HG03442 (cell line): ENCODE data around the gene TRAP1.
"Not testable (repeated sequence)": the region's sequence is repeated elsewhere in the genome, so short reads cannot be mapped to it uniquely, and the experiment has no call there.

ENCODE experiments used
- ATAC-seq: cut with Tn5 transposase; IDR thresholded peaks from one replicate; pipeline ENCODE4 v1.9.1; 2021; ENCODE audit warnings: mild to moderate bottlenecking, moderate library complexity; ENCODE audit not compliant: unreplicated experiment

TRAP1 gene

DNA sequence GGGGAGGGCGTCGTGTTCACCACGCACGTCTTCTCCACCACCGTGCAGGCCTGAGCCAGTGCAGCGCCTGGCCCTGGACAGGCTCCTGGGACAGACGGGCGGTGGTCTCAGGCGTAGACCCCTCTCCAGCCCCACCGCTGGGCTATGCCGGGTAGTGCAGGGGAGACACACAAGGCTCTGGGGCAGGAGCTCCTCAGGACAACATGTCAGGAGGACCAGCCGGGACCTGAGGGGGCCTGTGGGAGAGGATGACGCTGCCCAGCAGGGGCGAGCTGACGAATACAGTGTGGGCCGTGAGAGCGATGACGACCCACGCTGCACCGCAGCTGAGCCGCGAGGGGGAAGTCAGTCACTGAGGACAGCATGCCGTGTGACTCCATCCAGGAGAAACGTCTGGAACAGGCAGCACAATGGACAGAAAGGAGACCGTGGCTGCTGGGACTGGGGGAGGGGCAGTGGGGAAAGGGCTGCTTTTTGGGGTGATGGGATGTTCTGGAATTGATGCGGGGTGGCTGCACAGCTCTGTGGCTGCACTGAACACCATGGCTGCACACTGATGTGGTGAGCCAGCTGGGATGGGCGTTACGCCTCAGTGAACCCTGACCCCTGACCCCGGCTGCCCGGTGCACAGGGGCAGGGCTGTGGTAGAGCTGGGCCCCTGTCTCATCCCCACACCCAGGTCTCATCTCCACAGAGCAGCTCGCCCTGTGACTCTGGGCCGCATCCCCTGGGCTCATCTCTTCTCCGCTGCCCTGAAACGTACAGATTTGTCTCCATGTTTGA, 42.6 kb downstream of the TRAP1 start:
- no peak for ATAC-seq

- no peak for ATAC-seq
These were observed 43.5 kb downstream of the TRAP1 start for GRCh38 chr16:3673676-3674377.

DNA sequence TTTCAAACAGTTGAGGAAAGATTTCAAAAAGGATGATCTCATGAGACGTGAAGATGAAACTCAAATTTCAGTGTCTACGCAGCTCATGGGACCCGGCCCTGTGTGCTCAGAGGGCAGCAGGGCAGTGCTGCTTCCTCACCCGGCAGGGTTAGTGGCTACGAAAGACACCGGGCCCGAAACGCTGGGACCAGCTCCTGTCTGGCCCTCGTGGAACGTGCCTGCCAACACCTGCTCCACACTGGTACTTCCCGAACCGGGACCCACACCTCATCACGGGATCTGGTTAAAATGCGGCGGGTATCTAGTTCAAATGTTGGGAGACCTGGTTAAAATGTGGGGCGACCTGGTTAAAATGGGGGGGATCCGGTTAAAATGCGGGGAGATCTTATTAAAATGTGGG, 44.1 kb downstream of the TRAP1 start:
- no peak for ATAC-seq

GRCh38 chr16:3672571-3673041, 44.7 kb downstream of the TRAP1 start:
- ATAC-seq, result no peak

DNA sequence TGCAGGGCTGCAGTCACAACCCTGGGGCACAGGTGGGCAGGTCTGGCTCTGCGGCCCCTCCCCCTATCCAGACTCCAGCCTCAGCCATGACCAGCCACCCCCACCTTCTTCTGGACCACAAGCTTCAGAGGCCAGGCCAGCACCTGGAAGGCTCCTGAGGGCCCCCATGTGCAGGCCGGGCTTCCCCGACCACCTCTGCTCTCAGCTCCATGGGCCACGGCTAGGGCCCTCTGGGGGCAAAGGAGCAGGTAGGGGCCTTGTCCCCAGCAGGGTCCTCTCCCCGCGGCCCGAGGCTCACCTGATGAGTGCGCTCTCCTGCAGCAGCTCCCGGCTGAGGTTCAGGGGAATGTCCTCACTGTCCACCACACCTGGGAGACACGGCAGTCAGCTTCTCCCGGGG, 45.9 kb downstream of the TRAP1 start:
- no peak for ATAC-seq

GRCh38 chr16:3670711-3671110, 46.6 kb downstream of the TRAP1 start:
- no peak for ATAC-seq

GRCh38 chr16:3669082-3669481, 48.2 kb downstream of the TRAP1 start:
- no peak for ATAC-seq

- ATAC-seq, result no peak
These were observed 48.7 kb downstream of the TRAP1 start for GRCh38 chr16:3668626-3669025.

DNA sequence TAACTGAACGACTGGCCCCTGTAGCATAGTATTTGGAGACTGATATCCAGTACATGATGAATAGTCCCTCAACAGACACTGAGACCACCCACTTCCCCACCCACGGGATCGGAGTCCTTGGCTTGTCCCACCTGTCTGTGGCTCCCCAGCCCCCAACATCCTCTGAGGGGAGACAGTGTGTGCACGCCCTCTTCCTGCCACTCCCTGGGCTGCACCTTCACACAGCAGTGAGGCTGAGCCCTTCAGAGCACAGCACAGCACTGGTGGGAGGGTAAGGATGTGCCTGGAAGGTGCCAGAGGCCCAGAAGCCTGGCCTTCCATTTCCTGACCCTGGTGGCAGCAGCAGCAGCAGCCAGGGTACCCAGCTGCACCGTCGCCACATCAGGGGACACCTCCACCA, 51.8 kb downstream of the TRAP1 start:
- ATAC-seq, result no peak

DNA sequence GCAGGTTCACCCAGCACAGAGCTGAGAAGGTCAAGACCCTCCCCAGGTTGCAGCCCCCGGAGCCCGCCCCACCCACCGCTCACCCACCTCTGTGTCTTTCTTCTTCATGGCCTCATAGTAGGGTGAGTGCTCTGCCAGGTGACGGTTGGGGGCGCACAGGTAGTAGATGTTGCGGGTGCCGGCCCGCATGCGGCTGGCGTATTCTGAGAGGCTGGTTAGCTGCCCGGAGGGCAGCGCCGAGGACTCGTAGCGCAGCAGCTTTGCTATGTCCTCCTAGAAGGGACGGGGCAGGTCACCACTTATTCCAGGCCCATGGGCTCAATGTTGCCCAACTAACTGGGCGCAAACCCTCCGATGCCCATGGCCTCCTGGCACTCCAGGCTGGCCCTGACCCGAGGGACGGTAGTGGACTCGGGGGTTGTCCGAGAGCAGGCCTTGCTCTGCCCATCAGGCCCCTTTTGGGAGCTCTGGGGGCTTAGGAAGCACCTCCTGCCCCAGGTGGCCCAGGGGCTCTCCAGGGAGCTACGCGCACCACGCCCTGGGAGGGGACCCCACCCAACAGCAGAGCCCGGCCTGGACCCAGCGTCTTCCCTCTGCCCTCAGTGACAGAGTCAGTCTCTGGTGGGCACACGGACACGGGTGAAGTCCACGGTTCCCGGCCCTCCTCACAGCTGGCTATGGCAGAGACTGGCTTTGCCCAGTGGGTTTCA, 53.0 kb downstream of the TRAP1 start:
- ATAC-seq, result no peak

GRCh38 chr16:3662601-3663000, 54.7 kb downstream of the TRAP1 start:
- ATAC-seq, result no peak

DNA sequence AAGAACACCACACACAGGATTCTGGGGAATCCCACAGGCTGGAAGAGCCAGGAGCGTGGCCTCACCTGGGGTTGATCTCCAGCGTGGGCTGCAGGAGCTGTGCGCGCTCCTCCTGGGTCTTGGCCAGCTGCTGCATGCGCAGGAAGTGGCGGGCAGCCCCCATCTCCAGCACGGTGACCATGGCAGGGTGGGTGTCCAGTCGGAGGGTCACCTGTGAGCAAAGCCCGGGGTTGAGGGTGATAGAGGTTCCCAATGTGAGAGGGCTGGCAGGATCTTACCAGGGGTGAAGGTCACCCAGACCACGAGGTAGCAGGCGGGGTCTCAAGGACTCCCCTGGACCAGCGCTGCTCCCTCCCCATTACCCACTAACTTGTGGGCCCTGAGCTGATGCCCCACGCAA, 55.4 kb downstream of the TRAP1 start:
- no peak for ATAC-seq

DNA sequence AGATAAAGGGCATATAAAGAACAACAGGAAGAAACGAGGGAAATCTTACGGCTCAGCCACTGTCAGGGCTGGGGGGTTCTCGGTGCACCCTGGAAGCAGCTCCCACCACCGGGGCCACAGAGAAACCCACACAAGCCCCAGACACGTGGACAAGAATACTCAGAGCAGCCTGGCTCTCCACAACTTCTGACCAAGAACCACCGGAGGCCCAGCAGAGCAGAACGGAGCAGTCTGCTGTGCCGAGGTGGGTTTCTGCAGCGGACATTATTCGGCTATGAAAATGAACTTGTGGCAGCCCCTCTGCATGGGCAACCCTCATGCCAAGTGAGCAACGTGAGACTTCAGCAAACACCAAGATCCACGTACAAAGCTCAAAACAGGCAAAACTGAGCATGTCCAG, 56.0 kb downstream of the TRAP1 start:
- no peak for ATAC-seq

DNA sequence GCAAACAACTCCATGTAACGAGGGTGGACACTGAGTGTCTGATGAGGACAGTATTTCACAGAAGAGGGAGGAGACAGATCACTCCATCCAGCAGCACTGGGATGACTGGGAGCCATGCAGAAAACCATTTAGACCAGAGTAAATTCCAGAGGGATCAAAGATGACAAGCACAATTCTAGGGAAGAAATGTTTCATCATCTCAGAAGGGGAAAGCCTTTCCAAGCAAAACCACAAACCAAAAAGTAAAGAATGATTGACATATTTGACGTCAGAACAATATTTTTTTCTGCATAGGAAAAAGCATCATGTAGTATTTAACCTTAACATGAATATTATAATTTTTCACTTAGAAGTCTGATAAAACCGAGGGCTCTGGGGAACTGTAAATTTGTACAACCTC, 58.1 kb downstream of the TRAP1 start:
- no peak for ATAC-seq

DNA sequence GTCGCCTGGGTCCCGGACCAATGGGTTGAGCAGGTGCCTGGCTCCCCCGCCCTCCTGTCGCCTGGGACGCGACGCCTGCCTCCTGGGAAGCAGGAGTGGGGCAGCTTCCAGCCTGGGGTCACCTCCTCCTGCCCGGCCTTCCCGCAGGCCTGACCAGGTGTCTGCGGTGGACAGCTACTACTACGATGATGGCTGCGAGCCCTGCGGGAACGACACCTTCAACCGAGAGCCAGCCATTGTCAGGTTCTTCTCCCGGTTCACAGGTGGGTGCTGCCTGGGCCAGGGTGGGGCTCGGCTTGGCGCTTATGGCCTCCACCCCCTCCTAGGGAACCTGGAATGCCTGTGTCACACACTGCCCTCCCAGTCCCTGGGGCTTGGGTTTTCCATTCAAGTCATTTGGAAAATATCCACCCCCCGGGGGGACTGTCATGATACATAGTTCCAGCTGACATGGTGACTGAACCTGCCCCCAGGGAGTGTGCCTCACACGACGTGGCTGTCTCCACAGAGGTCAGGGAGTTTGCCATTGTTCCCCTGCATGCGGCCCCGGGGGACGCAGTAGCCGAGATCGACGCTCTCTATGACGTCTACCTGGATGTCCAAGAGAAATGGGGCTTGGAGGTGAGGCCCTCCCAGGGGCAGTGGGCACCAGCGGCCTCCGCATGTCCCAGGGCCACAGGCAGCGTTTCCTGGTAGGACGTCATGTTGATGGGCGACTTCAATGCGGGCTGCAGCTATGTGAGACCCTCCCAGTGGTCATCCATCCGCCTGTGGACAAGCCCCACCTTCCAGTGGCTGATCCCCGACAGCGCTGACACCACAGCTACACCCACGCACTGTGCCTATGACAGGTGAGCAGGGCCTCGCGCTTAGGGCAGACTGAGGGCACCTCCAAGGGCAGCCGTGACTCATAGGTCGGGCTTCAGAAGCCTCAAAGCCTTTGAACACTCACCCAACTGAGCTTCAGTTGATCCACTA, 60.5 kb downstream of the TRAP1 start:
- no peak for ATAC-seq

DNA sequence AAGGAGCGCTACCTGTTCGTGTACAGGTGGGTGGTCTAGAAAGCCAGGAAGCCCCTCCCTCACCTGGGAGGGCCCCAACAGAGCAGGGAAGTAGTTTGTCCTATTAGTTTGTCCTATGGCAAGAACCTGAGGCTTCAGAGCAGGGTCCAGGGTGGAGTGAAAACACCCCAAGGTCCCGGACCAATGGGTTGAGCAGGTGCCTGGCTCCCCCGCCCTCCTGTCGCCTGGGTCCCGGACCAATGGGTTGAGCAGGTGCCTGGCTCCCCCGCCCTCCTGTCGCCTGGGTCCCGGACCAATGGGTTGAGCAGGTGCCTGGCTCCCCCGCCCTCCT, 61.2 kb downstream of the TRAP1 start:
- ATAC-seq, result not testable (repeated sequence)

GRCh38 chr16:3655396-3656159, 61.7 kb downstream of the TRAP1 start:
- no peak for ATAC-seq

DNA sequence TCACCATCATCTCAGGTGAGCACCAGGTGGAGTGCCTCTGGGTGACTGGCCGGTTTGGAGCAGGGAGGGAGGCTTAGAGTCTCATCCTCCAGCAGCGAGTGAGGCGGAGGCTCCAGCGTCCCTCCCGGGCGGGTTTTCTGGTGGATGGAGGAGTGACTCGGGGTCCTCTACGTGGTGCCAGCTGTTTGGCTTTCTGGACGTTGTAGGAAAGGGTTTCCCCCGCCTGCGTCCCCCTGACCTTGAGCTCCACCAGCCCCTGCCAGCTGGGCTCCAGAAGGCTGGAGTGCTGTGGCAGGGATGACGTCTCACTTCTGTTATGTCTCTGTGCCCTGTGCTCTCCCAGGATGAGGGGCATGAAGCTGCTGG, 62.3 kb downstream of the TRAP1 start:
- no peak for ATAC-seq

- no peak for ATAC-seq
These were observed 62.9 kb downstream of the TRAP1 start, which contains the start of gene DNASE1 for GRCh38 chr16:3654249-3654991. DNASE1 (plus strand) TSS chr16:3654691; CDS start chr16:3655374, 683 bp downstream.
